SK-N-SH treated with all-trans-retinoic acid at 6 μM for 48 hours (cell line): Measurements from ENCODE around the gene DNAH1.

ENCODE experiments used
- ARNTL ChIP-seq: fragments of 450-650 bp; formaldehyde crosslinking; IDR thresholded peaks from 2 replicates; pipeline ENCODE4 v1.5.0; 2020; ENCODE audit warnings: low read depth, mild to moderate bottlenecking, moderate library complexity, borderline replicate concordance
- RARB ChIP-seq: fragments of 250-450 bp; sonication (Bioruptor Pico); IDR thresholded peaks from 2 replicates; pipeline ENCODE4 v1.8.0; 2021; ENCODE audit warnings: mild to moderate bottlenecking, moderate library complexity
- ZC3H10 ChIP-seq: fragments of 250-450 bp; sonication (Bioruptor Pico); IDR thresholded peaks from 2 replicates; pipeline ENCODE4 v1.5.1; 2021; ENCODE audit warnings: mild to moderate bottlenecking, moderate library complexity
- ZFP3 ChIP-seq: fragments of 250-450 bp; sonication (Bioruptor Pico); IDR thresholded peaks from 2 replicates; pipeline ENCODE4 v1.5.0; 2020; ENCODE audit warnings: mild to moderate bottlenecking, moderate library complexity
- ZNF565 ChIP-seq: fragments of 450-650 bp; formaldehyde crosslinking; conservative IDR thresholded peaks from 2 replicates; pipeline ENCODE4 v1.5.0; 2020; ENCODE audit warnings: low read depth, mild to moderate bottlenecking, moderate library complexity
- TF ChIP-seq, protein P1 (sequence below): fragments of 250-450 bp; sonication (Bioruptor Pico); IDR thresholded peaks from 2 replicates; pipeline ENCODE4 v1.5.1; 2020; ENCODE audit warnings: low read depth, mild to moderate bottlenecking, moderate library complexity
- TF ChIP-seq, protein P2 (sequence below): fragments of 250-450 bp; sonication (Bioruptor Pico); IDR thresholded peaks from 2 replicates; pipeline ENCODE4 v1.5.1; 2021; ENCODE audit warnings: mild to moderate bottlenecking, moderate library complexity

DNA sequence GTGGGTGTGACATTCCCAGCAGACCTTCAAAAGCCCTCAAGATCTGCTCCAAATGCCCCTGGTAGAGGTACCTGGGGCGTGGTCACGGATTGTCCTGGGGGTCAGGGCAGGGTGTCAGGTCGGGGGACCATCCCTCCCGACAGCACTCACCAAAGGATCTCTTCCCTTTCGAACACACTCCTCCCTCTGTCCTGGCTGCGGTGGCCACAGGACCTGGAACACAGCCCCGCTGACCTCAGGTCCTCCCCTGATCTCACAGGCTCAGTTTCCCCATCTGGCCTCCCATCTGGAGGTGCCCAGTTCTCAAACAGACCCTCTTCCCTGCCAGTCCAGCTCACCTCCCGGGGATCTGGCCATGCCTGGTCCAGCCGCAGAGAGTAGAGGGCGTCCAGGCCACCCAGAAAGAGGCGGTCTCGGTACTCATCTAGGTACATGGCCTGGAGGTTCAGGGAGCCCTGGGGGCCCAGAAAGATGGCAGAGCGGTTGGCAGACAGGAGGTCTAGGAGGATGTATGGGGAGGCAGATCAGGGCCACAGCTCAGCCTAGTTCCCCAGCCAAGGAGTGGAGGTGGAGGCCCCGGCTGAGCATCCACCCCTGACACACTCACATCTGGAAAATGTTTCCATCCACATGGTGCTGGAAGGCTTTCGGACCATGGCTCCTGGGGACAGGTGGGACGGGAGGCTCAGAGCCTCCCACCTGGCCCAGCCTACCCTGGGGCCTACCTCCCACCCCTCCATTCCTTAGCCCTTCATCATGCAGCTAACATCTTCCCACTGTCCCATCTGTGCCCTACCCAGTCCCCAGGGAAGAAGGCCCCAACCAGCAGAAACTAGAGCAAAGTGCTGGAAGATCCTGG, 126.5 kb downstream of the DNAH1 start:
- TF ChIP-seq ZNF565 (CRISPR knock-in tag) (no peak), ZC3H10 (CRISPR knock-in tag) (no peak), ZFP3 (CRISPR knock-in tag) (no peak), ARNTL (CRISPR knock-in tag) (no peak), RARB (CRISPR knock-in tag) (no peak)
- TF ChIP-seq, protein P1, sequence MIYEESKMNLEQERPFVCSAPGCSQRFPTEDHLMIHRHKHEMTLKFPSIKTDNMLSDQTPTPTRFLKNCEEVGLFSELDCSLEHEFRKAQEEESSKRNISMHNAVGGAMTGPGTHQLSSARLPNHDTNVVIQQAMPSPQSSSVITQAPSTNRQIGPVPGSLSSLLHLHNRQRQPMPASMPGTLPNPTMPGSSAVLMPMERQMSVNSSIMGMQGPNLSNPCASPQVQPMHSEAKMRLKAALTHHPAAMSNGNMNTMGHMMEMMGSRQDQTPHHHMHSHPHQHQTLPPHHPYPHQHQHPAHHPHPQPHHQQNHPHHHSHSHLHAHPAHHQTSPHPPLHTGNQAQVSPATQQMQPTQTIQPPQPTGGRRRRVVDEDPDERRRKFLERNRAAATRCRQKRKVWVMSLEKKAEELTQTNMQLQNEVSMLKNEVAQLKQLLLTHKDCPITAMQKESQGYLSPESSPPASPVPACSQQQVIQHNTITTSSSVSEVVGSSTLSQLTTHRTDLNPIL (CRISPR knock-in tag) = no peak
- TF ChIP-seq, protein P2, sequence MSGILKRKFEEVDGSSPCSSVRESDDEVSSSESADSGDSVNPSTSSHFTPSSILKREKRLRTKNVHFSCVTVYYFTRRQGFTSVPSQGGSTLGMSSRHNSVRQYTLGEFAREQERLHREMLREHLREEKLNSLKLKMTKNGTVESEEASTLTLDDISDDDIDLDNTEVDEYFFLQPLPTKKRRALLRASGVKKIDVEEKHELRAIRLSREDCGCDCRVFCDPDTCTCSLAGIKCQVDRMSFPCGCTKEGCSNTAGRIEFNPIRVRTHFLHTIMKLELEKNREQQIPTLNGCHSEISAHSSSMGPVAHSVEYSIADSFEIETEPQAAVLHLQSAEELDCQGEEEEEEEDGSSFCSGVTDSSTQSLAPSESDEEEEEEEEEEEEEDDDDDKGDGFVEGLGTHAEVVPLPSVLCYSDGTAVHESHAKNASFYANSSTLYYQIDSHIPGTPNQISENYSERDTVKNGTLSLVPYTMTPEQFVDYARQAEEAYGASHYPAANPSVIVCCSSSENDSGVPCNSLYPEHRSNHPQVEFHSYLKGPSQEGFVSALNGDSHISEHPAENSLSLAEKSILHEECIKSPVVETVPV (CRISPR knock-in tag) = no peak
